HG02610 (cell line): Measurements from ENCODE around the gene GNAI2.
A peak's percentile ranks its signal among the peaks of the same experiment; 100 is the strongest.

Experiments
- ATAC-seq: cut with Tn5 transposase; IDR thresholded peaks from one replicate; pipeline ENCODE4 v1.9.1; 2021; ENCODE audit warnings: mild to moderate bottlenecking, moderate library complexity; ENCODE audit not compliant: unreplicated experiment

The GNAI2 gene

GRCh38 chr3:50295553-50296431, 59.8 kb downstream of the GNAI2 start:
- ATAC-seq = no peak

- ATAC-seq = no peak
Observed at GRCh38 chr3:50296721-50297383, 60.8 kb downstream of the GNAI2 start.

GRCh38 chr3:50297384-50297775, 61.4 kb downstream of the GNAI2 start:
- no peak for ATAC-seq

DNA sequence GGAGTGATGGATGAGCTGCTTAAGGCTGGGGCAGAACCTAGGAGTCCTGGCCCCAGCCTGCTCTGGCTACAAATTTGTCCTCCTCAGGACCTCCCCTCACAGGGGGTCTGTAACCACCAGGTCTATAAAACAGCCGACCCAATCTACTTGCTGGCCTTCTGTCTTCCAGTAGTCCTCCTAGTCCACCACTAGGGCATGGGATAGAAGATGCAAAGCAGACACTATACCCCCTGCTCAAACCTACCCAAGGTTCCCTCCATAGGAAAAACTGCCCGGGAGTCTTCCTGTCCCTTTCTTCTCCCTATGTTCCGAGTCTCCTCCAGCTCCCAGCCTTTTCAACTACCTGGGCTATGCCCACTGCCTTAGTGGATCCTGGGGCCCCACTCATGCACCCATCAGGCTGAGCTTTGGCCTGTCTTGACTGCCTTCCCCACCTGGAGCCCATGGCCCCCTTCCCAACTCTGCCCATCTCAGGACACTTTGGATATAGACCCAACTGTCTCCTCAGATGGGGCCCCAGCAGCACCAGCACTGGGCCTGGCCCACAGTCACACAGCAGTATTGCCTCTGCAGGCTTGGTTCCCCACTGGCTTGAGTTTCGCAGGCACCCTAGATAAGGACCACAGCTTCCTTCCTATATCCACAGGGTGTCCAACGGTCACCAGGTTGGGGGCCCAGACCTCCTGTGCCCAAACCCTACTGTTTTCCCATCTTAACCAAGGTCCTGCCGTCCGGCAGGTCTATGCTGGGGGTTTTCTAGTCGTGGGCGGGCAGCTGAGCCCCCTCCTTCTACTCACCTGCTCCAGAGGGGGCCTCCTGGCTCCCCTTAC, 62.1 kb downstream of the GNAI2 start:
- no peak for ATAC-seq

DNA sequence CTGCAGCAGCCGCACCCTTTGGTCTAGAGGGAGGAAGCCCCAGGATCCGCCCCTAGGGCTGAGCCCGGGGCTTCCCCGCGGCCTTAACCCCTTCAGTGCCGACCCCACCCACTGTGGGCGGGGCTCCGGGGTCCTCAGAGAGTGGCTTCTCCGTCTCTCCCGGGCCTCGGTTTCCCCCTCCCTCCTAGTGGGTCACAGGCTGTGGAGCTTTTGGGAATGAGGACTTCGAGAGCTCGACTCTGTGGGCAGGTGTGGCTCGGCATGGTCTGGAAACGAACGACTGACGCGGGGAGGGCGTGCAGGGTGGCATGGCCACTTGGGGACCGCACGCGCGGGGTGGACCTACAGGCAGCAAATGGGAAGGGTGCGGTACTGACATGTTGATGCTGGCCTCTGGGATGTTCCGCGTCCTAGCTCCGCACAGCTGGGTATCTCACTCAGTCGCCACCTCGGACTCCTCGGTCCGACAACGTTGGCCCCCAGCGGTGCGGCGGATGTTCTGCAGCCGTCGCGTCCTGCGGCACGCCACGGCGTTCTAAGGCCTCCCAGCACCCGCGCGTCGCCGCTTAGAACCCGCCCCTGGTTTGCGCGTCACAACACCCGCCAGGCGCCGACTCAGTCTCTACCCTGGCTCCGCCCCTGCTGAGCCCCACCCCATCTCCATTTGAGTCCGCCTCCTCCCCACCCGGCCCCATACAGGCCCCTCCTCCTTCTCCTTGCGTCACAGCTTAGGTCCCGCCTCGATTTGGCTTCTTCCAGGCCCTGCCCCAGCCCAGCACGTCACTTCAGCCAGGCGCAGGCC, 63.0 kb downstream of the GNAI2 start, which contains the start of the genes HYAL3 and NAA80:
Gene HYAL3 (minus strand): TSS at position 570 of the 802 bp plus-strand sequence. CDS start 3,803 bp downstream, outside the sequence.
Gene NAA80 (minus strand): TSS at position 570 of the 802 bp plus-strand sequence. CDS start 1,942 bp downstream, outside the sequence.
- peak; percentile 86 for ATAC-seq

DNA sequence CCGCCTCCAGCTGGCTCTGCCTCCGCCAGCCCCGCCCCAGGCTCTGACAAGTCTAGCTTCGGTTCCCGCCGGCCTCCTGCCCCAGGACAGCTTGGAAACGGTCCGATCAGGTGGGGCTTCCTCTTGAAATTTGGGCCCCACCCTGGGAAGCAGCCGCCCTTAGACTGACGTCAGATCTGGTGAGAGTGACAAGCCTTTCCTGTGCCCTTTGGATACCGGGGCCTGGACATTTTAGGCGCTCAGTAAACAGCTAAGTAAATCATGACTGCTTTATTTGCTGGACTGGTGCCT, 63.6 kb downstream of the GNAI2 start:
- no peak for ATAC-seq

GRCh38 chr3:50299929-50300680, 64.1 kb downstream of the GNAI2 start:
- ATAC-seq = no peak

GRCh38 chr3:50300681-50301254, 64.8 kb downstream of the GNAI2 start:
- ATAC-seq = no peak

GRCh38 chr3:50302095-50303012, 66.3 kb downstream of the GNAI2 start:
- no peak for ATAC-seq

DNA sequence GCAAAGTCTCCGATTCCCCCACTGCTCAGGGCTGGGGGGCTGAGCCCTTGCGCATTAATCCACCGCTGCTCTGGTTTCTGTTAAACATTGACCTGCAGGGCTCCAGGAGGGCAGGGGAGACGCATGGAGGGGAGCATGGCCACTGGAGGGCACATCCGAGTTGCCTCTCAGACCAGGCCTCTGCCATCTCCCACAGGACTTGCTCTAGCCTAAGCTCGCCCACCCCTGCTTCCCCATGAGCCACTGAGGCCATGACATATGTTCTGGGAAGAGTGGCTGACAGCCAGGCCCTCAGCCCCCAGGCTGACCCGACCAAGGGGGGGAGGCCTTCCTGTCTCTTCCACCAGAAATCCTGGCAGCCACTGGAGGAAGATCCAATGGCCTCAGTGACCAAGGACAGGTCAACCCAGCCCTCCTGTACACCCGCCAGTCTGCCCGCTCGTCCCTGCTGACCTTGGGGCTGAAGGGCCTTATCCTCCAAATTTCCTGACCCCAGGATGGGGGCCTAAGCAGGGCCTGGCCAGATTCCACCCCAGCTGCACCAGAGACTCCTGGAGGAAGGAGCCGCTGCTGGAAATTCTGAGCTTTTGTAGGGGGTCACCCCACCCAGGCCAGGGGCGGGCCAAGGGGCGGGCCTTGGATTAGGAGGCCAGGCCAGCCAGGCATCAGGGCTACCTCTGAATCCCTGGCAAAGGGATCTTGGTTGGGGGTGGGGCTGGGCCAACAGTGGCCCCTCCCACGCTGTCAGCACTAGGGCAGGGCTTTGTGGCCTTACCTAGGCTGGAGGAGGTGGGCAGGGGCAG, 67.2 kb downstream of the GNAI2 start, which contains the start of gene HYAL1:
Gene HYAL1 (minus strand): TSS at position 562 of the 803 bp plus-strand sequence. CDS start 618 bp downstream, outside the sequence.
- no peak for ATAC-seq

DNA sequence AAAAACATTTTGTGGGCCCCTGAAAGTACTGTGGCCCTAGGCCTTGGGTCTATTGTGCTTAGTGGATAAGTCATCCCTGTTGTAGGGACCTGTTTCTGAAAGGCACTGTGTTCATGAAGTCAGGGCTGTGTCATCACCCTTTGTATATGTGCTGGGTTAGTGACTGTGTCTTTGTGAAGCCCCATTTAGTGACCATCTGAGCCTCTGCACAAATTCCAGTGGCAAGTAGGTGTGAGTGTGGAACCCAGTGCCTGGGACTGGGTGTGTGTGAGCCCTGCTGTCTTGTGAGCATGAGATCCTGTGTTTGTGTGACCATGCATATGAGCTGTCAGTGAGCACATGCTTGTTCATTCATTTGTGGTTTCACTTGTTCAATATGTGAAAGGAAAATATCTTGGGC, 68.6 kb downstream of the GNAI2 start:
- no peak for ATAC-seq
